Testis (tissue), 2 donors: Measurements from ENCODE around the gene TMEM91.
"Not testable (repeated sequence)": the region's sequence is repeated elsewhere in the genome, so short reads cannot be mapped to it uniquely, and the experiment has no call there.

ENCODE experiments used
- POLR2A ChIP-seq: fragments of 450-650 bp; IDR thresholded peaks from one replicate; pipeline ENCODE4 v1.6.1; 2017; ENCODE audit warnings: antibody characterized with exemption, mild to moderate bottlenecking, moderate library complexity
- TF ChIP-seq, protein P1 (sequence below), 3 experiments: fragments of 450-650 bp in 2 of 3; fragments of 200-600 bp in 1 of 3; sonication (generic) in 1 of 3; IDR thresholded peaks; one replicate each; pipeline ENCODE4 v1.5.1; 2016 to 2019; ENCODE audit warnings: antibody characterized with exemption in 3 of 3, mild to moderate bottlenecking in 2 of 3, moderate library complexity in 1 of 3

GRCh38 chr19:41381536-41381935 is 5.2 kb downstream of the TMEM91 start:
- TF ChIP-seq, protein P1, sequence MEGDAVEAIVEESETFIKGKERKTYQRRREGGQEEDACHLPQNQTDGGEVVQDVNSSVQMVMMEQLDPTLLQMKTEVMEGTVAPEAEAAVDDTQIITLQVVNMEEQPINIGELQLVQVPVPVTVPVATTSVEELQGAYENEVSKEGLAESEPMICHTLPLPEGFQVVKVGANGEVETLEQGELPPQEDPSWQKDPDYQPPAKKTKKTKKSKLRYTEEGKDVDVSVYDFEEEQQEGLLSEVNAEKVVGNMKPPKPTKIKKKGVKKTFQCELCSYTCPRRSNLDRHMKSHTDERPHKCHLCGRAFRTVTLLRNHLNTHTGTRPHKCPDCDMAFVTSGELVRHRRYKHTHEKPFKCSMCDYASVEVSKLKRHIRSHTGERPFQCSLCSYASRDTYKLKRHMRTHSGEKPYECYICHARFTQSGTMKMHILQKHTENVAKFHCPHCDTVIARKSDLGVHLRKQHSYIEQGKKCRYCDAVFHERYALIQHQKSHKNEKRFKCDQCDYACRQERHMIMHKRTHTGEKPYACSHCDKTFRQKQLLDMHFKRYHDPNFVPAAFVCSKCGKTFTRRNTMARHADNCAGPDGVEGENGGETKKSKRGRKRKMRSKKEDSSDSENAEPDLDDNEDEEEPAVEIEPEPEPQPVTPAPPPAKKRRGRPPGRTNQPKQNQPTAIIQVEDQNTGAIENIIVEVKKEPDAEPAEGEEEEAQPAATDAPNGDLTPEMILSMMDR (IDR thresholded peaks at IDR 0.05) = not testable (repeated sequence)
- TF ChIP-seq POLR2A = not testable (repeated sequence)
